ENCODE data around the gene SRPK3. TPM values are rescaled to one million over a fixed set of nuclear protein-coding genes. Genes with fewer than 3 reads are reported as not detected.

Gene SRPK3
- total RNA-seq, 2 donors from 2014 or later: 0.64 to 2.3 TPM

GRCh38 chrX:153768311-153769157, 12.3 kb upstream of the SRPK3 start:
- no peak overlapping the region for H3K4me3 ChIP-seq
- H3K27ac ChIP-seq: no peak overlapping the region
- no peak for TF ChIP-seq CTCF (IDR thresholded peaks at IDR 0.05)
- no peak for DNase-seq
- H3K27me3 ChIP-seq: peaks cover 3% of the 10 kb centered on the region
- intact Hi-C loops (cut with DNase I): no loop called here
- no peaks in the 10 kb centered on the region for H3K9me3 ChIP-seq
- no peaks in the 10 kb centered on the region for H3K36me3 ChIP-seq
- no peaks in the 10 kb centered on the region for H3K4me1 ChIP-seq
- no peak overlapping the region for H3K9ac ChIP-seq (ENCODE audit: low read depth in 2 of 2, low read length in 2 of 2)

GRCh38 chrX:153769158-153769864, 11.5 kb upstream of the SRPK3 start:
- no peak for DNase-seq
- H3K27ac ChIP-seq: no peak overlapping the region
- peaks cover 3% of the 10 kb centered on the region for H3K27me3 ChIP-seq
- no peak overlapping the region for H3K4me3 ChIP-seq
- no peaks in the 10 kb centered on the region for H3K4me1 ChIP-seq
- no peak for TF ChIP-seq CTCF (IDR thresholded peaks at IDR 0.05)
- intact Hi-C loops (cut with DNase I): no loop called here
- H3K36me3 ChIP-seq: no peaks in the 10 kb centered on the region
- H3K9me3 ChIP-seq: no peaks in the 10 kb centered on the region
- H3K9ac ChIP-seq (ENCODE audit: low read depth in 2 of 2, low read length in 2 of 2): no peak overlapping the region

- H3K27me3 ChIP-seq: peaks cover 3% of the 10 kb centered on the region
- no peaks in the 10 kb centered on the region for H3K36me3 ChIP-seq
- H3K4me1 ChIP-seq: no peaks in the 10 kb centered on the region
- DNase-seq: no peak
- no peak overlapping the region for H3K27ac ChIP-seq
- intact Hi-C loops (cut with DNase I): no loop called here
- no peak for TF ChIP-seq CTCF (IDR thresholded peaks at IDR 0.05)
- no peak overlapping the region for H3K4me3 ChIP-seq
- H3K9ac ChIP-seq (ENCODE audit: low read depth in 2 of 2, low read length in 2 of 2): no peak overlapping the region
- no peaks in the 10 kb centered on the region for H3K9me3 ChIP-seq
These were observed 10.8 kb upstream of the SRPK3 start for GRCh38 chrX:153769865-153770600.

- Histone ChIP-seq H3K27ac (no peak overlapping the region), H3K4me1 (no peaks in the 10 kb centered on the region), H3K27me3 (peaks cover 3% of the 10 kb centered on the region), H3K9ac (ENCODE audit: low read depth in 2 of 2, low read length in 2 of 2) (no peak overlapping the region), H3K4me3 (no peak overlapping the region), H3K36me3 (no peaks in the 10 kb centered on the region), H3K9me3 (no peaks in the 10 kb centered on the region)
- no peak for TF ChIP-seq CTCF (IDR thresholded peaks at IDR 0.05)
- intact Hi-C loops (cut with DNase I): no loop called here
- DNase-seq: no peak
These were observed 10.0 kb upstream of the SRPK3 start for GRCh38 chrX:153770601-153771414.
